ENCODE data around the gene UBE2G2. TPM values are rescaled to one million over a fixed set of nuclear protein-coding genes. Genes with fewer than 3 reads are reported as not detected.

Gene UBE2G2
- polyA plus RNA-seq, 1 donor from 2014 or later = 127 TPM

GRCh38 chr21:44738621-44739020 is 63.0 kb downstream of the UBE2G2 start:
- Histone ChIP-seq H3K36me3 (ENCODE audit: insufficient read depth, low read length) (no peaks in the 10 kb centered on the region), H3K27ac (ENCODE audit: low read length) (no peak overlapping the region), H3K4me3 (ENCODE audit: low read length) (no peak overlapping the region), H3K27me3 (ENCODE audit: insufficient read depth, low read depth, low read length) (no peaks in the 10 kb centered on the region), H3K9me3 (ENCODE audit: low read length) (peaks cover 11% of the 10 kb centered on the region), H3K4me2 (ENCODE audit: low read length) (no peak overlapping the region), H3K9me2 (ENCODE audit: insufficient read depth, low read length) (no peaks in the 10 kb centered on the region), H3K79me2 (replicated peaks; ENCODE audit: insufficient read depth, low read length) (no peaks in the 10 kb centered on the region), H2AFZ (ENCODE audit: low read depth, low read length) (no peak overlapping the region), H4K20me1 (ENCODE audit: insufficient read depth) (no peaks in the 10 kb centered on the region), H3K9ac (ENCODE audit: low read length) (no peak overlapping the region), H3F3A (ENCODE audit: insufficient read depth, low read length, poor library complexity, severe bottlenecking) (no peaks in the 10 kb centered on the region)
- no peak for TF ChIP-seq TAF1 (IDR thresholded peaks at IDR 0.05; ENCODE audit: low read depth)
- TF ChIP-seq CTCF (IDR thresholded peaks at IDR 0.05; ENCODE audit: poor library complexity, severe bottlenecking) = no peak
- no peak for TF ChIP-seq EP300 (conservative IDR thresholded peaks at IDR 0.05; ENCODE audit: poor library complexity, severe bottlenecking)
- TF ChIP-seq RAD21 (conservative IDR thresholded peaks at IDR 0.05) = no peak
- no peak for TF ChIP-seq REST (IDR thresholded peaks at IDR 0.05; ENCODE audit: borderline replicate concordance)
- TF ChIP-seq SMC3 (conservative IDR thresholded peaks at IDR 0.05; ENCODE audit: poor library complexity) = no peak
- no peak for TF ChIP-seq EZH2 (IDR thresholded peaks at IDR 0.05; ENCODE audit: borderline replicate concordance, insufficient read depth, low read length, poor library complexity, severe bottlenecking)
- no peak for TF ChIP-seq POLR2AphosphoS5 (IDR thresholded peaks at IDR 0.05)
- no peak for TF ChIP-seq MXI1 (conservative IDR thresholded peaks at IDR 0.05; ENCODE audit: poor library complexity, severe bottlenecking)

- H3K4me3 ChIP-seq (ENCODE audit: low read length) = no peak overlapping the region
- no peaks in the 10 kb centered on the region for H3K79me2 ChIP-seq (replicated peaks; ENCODE audit: insufficient read depth, low read length)
- no peaks in the 10 kb centered on the region for H4K20me1 ChIP-seq (ENCODE audit: insufficient read depth)
- no peaks in the 10 kb centered on the region for H3K36me3 ChIP-seq (ENCODE audit: insufficient read depth, low read length)
- no peaks in the 10 kb centered on the region for H3K9me2 ChIP-seq (ENCODE audit: insufficient read depth, low read length)
- H3F3A ChIP-seq (ENCODE audit: insufficient read depth, low read length, poor library complexity, severe bottlenecking) = no peaks in the 10 kb centered on the region
- H2AFZ ChIP-seq (ENCODE audit: low read depth, low read length) = no peak overlapping the region
- H3K9me3 ChIP-seq (ENCODE audit: low read length) = peaks cover 11% of the 10 kb centered on the region
- TF ChIP-seq REST (IDR thresholded peaks at IDR 0.05; ENCODE audit: borderline replicate concordance) = no peak
- TF ChIP-seq EP300 (conservative IDR thresholded peaks at IDR 0.05; ENCODE audit: poor library complexity, severe bottlenecking) = no peak
- TF ChIP-seq TAF1 (IDR thresholded peaks at IDR 0.05; ENCODE audit: low read depth) = no peak
- TF ChIP-seq CTCF (IDR thresholded peaks at IDR 0.05; ENCODE audit: poor library complexity, severe bottlenecking) = no peak
- no peak for TF ChIP-seq SMC3 (conservative IDR thresholded peaks at IDR 0.05; ENCODE audit: poor library complexity)
- TF ChIP-seq POLR2AphosphoS5 (IDR thresholded peaks at IDR 0.05) = no peak
- TF ChIP-seq RAD21 (conservative IDR thresholded peaks at IDR 0.05) = no peak
- TF ChIP-seq EZH2 (IDR thresholded peaks at IDR 0.05; ENCODE audit: borderline replicate concordance, insufficient read depth, low read length, poor library complexity, severe bottlenecking) = no peak
- TF ChIP-seq MXI1 (conservative IDR thresholded peaks at IDR 0.05; ENCODE audit: poor library complexity, severe bottlenecking) = no peak
- H3K27ac ChIP-seq (ENCODE audit: low read length) = no peak overlapping the region
- H3K9ac ChIP-seq (ENCODE audit: low read length) = no peak overlapping the region
- H3K27me3 ChIP-seq (ENCODE audit: insufficient read depth, low read depth, low read length) = no peaks in the 10 kb centered on the region
- no peak overlapping the region for H3K4me2 ChIP-seq (ENCODE audit: low read length)
Measured at GRCh38 chr21:44737706-44738354, 63.8 kb downstream of the UBE2G2 start.

All from neural cell (in vitro differentiated cells).